GM12872 (cell line): ENCODE results near the gene CGNL1.

Experiments used
- CTCF ChIP-seq: IDR thresholded peaks from 3 replicates; pipeline ENCODE4 v1.5.1; 2011; ENCODE audit warnings: low read depth, mild to moderate bottlenecking, low read length, moderate library complexity; ENCODE audit not compliant: insufficient read depth

CGNL1 gene

GRCh38 chr15:57421551-57421950 lies 45.2 kb downstream of the CGNL1 start:
- TF ChIP-seq CTCF = no peak

- no peak for TF ChIP-seq CTCF
Measured at GRCh38 chr15:57422113-57422754, 45.9 kb downstream of the CGNL1 start.

GRCh38 chr15:57423599-57424140 lies 47.4 kb downstream of the CGNL1 start:
- no peak for TF ChIP-seq CTCF

- TF ChIP-seq CTCF = no peak
Measured at GRCh38 chr15:57424628-57425405, 48.5 kb downstream of the CGNL1 start.

GRCh38 chr15:57425842-57426241 lies 49.5 kb downstream of the CGNL1 start:
- no peak for TF ChIP-seq CTCF

- TF ChIP-seq CTCF = no peak
Measured at GRCh38 chr15:57427367-57427821, 51.1 kb downstream of the CGNL1 start.

GRCh38 chr15:57432141-57432741 lies 55.9 kb downstream of the CGNL1 start:
- TF ChIP-seq CTCF = no peak
